ENCODE data around the gene WDR87. TPM values are rescaled to one million over a fixed set of nuclear protein-coding genes. Genes with fewer than 3 reads are reported as not detected.
A peak's percentile ranks its signal among the peaks of the same experiment; 100 is the strongest.

Gene WDR87
- polyA plus RNA-seq, 3 donors = not detected

DNA sequence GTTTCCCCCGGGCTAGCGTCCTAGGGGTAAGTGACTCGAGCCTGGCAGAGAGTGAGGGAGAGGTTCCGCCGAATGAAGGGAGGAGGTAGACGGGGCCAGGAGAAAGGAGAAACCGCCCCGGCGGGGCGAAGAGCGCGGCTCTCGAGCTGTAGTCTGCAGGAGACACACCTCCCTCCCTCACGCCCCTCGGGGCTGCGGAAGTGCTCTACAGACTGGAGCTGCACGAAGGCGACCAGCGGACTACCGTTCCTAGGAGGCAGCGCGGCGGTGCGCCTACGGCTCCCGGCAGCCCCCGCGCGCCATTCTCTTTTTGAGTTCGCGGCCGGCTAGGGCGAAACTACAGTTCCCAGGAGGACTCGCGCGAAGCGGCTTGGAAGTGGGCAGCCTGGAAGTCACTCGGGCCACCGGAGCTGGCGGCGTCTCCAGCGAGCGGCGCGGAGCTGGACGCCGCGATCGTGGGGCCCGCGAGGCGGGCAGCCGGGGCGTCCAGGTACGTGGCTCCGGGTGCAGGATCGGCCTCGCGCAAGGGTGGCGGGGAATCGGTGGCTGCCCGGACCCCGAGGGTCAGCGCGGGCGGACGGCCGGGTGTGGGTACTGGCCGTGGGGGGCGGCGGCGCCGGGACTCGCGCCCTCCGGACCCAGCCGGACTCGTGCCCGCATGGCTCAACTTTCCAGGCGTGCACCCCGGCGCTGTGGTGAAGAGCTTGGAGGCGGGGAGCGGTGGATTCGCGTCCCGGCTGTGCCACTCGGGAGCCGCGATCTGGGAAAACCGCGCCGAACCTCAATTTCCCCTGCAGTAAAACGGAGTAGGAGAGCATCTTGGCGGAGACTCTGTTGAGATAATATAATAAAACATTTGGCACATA, 708 bp upstream of the WDR87 start, which contains the start of gene SIPA1L3:
SIPA1L3 (plus strand) TSS at position 340 of the 866 bp plus-strand sequence. CDS start 174,358 bp downstream, outside the sequence.
- H4K20me1 ChIP-seq (ENCODE audit: insufficient read depth, low read length) = peaks cover 14% of the 10 kb centered on the region
- under 1% methylated on average over 84 of the region's 95 CpGs for WGBS (ENCODE audit: insufficient coverage)
- DNase-seq = peak; percentile 88 to 94 (median 90)
- peaks cover 0 to 5% (median 3%) of the 10 kb centered on the region in 3 donors for H3K27me3 Mint-ChIP-seq (ENCODE audit: low read depth in 3 of 3)
- no peaks in the 10 kb centered on the region for H3K9me3 ChIP-seq (replicated peaks in 1 of 2; ENCODE audit: control insufficient read depth in 1 of 2, insufficient read depth in 1 of 2, low read length in 2 of 2)
- H3K4me3 ChIP-seq (replicated peaks in 1 of 3; ENCODE audit: low read depth in 2 of 3, low read length in 3 of 3) = peak within 1 kb of the TSS; percentile 79 to 98 (median 95)
- peak within 1 kb of the TSS; percentile 57 to 81 (median 70) for H3K27ac Mint-ChIP-seq
- intact Hi-C loops (cut with micrococcal nuclease) = loop anchor here (5.0 to 10.0 kb wide), 3 partner anchors 138 to 430 kb away; partner anchors contain the start of genes KCNK6 (in 2 of the 2), YIF1B (in 2 of the 2) and CATSPERG (in 1 of the 2)
- H3K36me3 ChIP-seq (replicated peaks in 1 of 2; ENCODE audit: control insufficient read depth in 1 of 2, insufficient read depth in 2 of 2, low read length in 2 of 2) = no peaks in the 10 kb centered on the region
- peak within 1 kb of the TSS; percentile 81 for H3K9ac ChIP-seq (ENCODE audit: insufficient read depth, low read length, poor library complexity, severe bottlenecking)
- peaks cover 15 to 21% of the 10 kb centered on the region in 2 donors for H3K4me1 ChIP-seq (ENCODE audit: control insufficient read depth in 1 of 2, insufficient read depth in 2 of 2, low read length in 2 of 2)
- peak within 1 kb of the TSS; percentile 94 for H3K4me2 ChIP-seq (replicated peaks; ENCODE audit: extremely low read depth, low read length, poor library complexity, severe bottlenecking)
- H3K27ac ChIP-seq (ENCODE audit: low read depth in 1 of 2, low read length in 2 of 2) = peak within 1 kb of the TSS in 1 of 2 donors; percentile 71
- peak within 1 kb of the TSS; percentile 95 for H2AFZ ChIP-seq (ENCODE audit: insufficient read depth, low read depth, low read length, poor library complexity, severe bottlenecking)
- TF ChIP-seq, protein P1, sequence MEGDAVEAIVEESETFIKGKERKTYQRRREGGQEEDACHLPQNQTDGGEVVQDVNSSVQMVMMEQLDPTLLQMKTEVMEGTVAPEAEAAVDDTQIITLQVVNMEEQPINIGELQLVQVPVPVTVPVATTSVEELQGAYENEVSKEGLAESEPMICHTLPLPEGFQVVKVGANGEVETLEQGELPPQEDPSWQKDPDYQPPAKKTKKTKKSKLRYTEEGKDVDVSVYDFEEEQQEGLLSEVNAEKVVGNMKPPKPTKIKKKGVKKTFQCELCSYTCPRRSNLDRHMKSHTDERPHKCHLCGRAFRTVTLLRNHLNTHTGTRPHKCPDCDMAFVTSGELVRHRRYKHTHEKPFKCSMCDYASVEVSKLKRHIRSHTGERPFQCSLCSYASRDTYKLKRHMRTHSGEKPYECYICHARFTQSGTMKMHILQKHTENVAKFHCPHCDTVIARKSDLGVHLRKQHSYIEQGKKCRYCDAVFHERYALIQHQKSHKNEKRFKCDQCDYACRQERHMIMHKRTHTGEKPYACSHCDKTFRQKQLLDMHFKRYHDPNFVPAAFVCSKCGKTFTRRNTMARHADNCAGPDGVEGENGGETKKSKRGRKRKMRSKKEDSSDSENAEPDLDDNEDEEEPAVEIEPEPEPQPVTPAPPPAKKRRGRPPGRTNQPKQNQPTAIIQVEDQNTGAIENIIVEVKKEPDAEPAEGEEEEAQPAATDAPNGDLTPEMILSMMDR (IDR thresholded peaks at IDR 0.05) = no peak
- peaks cover 0 to 7% (median 2%) of the 10 kb centered on the region in 7 donors for H3K9me3 Mint-ChIP-seq
- no peaks in the 10 kb centered on the region for H3K27me3 ChIP-seq (ENCODE audit: control insufficient read depth in 2 of 2, insufficient read depth in 2 of 2, low read length in 2 of 2)
- peaks cover 22% of the 10 kb centered on the region for H3K79me2 ChIP-seq (ENCODE audit: insufficient read depth, low read length)
- peak within 1 kb of the TSS; percentile 94 to 95 for H3K4me3 Mint-ChIP-seq
- H3K36me3 Mint-ChIP-seq = peaks cover 0 to 3% of the 10 kb centered on the region in 2 donors
- peaks cover 34% of the 10 kb centered on the region for H3K4me1 Mint-ChIP-seq

DNA sequence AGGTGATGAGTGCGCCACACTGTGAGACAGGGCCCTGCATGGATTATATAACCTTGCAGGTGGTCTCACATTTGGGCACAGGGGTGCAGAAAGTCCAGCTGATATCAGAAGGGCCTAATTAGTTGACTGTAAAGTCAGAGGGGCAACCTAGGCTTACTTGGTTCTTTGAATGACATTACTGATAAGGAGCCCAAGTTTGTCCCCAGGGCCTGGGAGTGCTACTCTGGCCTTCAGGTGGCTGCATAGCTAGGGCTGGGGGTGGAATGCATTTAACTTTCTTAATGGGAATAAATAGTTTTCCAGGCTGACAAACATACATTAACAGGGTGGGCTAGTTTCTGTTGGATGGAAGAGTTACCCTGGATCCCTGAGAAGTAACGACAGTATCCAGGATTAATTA, 3.3 kb downstream of the WDR87 start:
- intact Hi-C loops (cut with micrococcal nuclease) = loop anchor here (2.0 to 10.0 kb wide), 5 partner anchors 142 to 339 kb away; no protein-coding TSS in a partner anchor
- no peak overlapping the region for H3K4me3 Mint-ChIP-seq
- no peak overlapping the region for H2AFZ ChIP-seq (ENCODE audit: insufficient read depth, low read depth, low read length, poor library complexity, severe bottlenecking)

More for the DNA sequence above, 3.3 kb downstream of the WDR87 start:
- Histone ChIP-seq H3K9me3 (replicated peaks in 1 of 2; ENCODE audit: control insufficient read depth in 1 of 2, insufficient read depth in 1 of 2, low read length in 2 of 2) (no peaks in the 10 kb centered on the region), H3K4me1 (ENCODE audit: control insufficient read depth in 1 of 2, insufficient read depth in 2 of 2, low read length in 2 of 2) (peaks cover 11 to 17% of the 10 kb centered on the region in 2 donors), H3K9ac (ENCODE audit: insufficient read depth, low read length, poor library complexity, severe bottlenecking) (no peak overlapping the region), H3K27ac (ENCODE audit: low read depth in 1 of 2, low read length in 2 of 2) (no peak overlapping the region), H3K27me3 (ENCODE audit: control insufficient read depth in 2 of 2, insufficient read depth in 2 of 2, low read length in 2 of 2) (no peaks in the 10 kb centered on the region), H3K4me3 (replicated peaks in 1 of 3; ENCODE audit: low read depth in 2 of 3, low read length in 3 of 3) (no peak overlapping the region), H4K20me1 (ENCODE audit: insufficient read depth, low read length) (peaks cover 6% of the 10 kb centered on the region), H3K4me2 (replicated peaks; ENCODE audit: extremely low read depth, low read length, poor library complexity, severe bottlenecking) (no peak overlapping the region), H3K79me2 (ENCODE audit: insufficient read depth, low read length) (peaks cover 9% of the 10 kb centered on the region), H3K36me3 (replicated peaks in 1 of 2; ENCODE audit: control insufficient read depth in 1 of 2, insufficient read depth in 2 of 2, low read length in 2 of 2) (no peaks in the 10 kb centered on the region)
- H3K9me3 Mint-ChIP-seq = no peaks in the 10 kb centered on the region
- H3K4me1 Mint-ChIP-seq = peaks cover 16% of the 10 kb centered on the region
- H3K27ac Mint-ChIP-seq = no peak overlapping the region
- WGBS (ENCODE audit: insufficient coverage) = 100% methylated on average over 1 of the region's 2 CpGs
- TF ChIP-seq, protein P1 (IDR thresholded peaks at IDR 0.05) = no peak
- H3K27me3 Mint-ChIP-seq (ENCODE audit: low read depth in 3 of 3) = peaks cover 0 to 7% (median 5%) of the 10 kb centered on the region in 3 donors
- H3K36me3 Mint-ChIP-seq = no peaks in the 10 kb centered on the region
- DNase-seq = no peak

Data from CD14-positive monocyte (primary cell).